ENCODE data around the gene CLK4.
"Not testable (repeated sequence)": the region's sequence is repeated elsewhere in the genome, so short reads cannot be mapped to it uniquely, and the experiment has no call there.

The CLK4 gene

DNA sequence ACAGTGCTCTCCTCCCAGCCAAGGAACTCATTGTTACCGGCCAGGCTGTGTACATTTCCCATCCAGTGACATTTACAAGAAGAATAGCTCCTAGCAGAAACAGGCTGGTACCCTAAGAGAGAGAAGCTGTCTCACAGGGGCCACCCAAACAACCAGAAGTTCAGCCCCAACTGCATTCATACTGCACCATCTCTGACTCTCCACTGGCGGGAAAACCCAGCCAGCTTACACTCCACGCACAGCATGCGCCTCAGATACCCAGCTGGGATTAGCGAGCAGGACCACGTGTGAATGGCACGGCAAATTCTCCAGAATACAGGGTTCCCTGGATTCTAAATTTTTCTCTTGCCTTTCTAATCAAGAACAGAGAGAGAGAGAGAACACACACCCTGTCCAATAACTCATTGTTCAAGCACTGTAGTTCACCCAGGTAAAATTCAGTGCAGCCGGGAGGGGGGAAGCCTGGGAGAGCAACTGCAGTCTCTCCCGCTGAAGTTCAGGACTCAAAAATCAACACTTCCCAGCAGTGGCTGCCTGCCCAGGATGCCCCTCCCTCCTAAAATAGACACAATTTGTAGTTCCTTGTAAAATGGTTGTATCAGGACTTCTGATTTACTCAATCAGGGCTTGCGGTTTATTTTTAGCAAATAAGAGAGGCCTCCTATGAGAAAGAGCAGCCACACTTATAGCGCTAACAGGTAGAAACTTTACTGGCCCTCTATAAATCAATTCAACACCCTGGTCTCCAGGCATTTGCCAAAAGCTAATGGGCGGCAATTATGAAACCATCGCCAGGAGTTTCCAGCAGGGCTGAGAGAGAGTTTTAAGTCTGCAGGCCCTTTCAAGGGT, 38.9 kb downstream of the CLK4 start:
- no peak for DNase-seq (ENCODE audit: low spot score)

DNA sequence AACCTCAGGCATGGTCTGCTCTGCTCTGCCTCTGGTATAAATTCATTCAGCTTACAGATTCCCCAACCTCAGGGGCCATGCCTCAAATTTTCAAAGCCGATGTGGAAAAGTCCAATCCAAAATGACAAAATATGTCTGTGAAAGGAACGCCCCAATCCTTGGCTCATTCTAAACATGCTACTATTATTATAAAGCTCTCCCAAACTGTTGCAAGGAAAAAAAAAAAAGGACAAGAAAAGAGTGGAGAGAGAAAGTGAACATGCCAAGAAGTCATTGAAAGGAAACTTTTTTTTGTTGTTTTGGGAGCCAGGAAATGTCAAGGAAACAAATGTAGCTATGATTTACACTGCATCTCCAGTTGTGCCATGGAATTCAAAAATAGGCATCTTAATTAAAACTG, 40.5 kb downstream of the CLK4 start:
- DNase-seq (ENCODE audit: low spot score), result no peak

DNA sequence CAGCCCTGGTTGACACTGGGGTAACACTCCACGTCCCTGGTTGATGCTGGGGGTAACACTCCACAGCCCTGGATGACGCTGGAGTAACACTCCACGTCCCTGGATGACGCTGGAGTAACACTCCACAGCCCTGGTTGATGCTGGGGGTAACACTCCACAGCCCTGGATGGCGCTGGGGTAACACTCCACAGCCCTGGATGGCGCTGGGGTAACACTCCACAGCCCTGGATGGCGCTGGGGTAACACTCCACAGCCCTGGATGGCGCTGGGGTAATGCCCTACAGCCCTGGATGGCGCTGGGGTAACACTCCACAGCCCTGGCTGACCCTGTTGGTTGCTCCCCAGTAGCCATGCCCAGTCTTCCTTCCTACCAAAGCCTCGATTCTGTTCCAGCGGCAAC, 41.4 kb downstream of the CLK4 start:
- not testable (repeated sequence) for DNase-seq (ENCODE audit: low spot score)

GRCh38 chr5:178583279-178583678, 43.6 kb downstream of the CLK4 start:
- DNase-seq (ENCODE audit: low spot score), result no peak

DNA sequence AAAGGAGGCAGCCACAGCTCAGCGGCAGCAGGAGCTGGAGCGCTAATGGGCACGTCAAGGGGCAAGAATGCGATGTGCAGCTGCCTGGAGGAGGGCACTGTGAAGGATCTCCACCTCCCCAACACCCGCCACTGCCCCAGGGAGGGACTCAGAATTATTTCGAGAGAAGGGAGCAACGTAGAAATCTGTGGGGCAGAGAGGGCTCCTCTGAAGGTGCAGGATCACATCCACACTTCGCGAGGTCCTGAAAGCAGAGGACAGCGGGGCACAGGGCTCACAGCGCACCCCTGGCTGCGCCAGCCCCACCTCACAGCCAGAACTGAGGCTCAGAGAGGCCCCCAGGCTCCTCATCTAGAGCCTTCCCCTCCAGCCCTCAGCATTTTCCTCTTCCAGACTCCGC, 44.6 kb downstream of the CLK4 start:
- DNase-seq (ENCODE audit: low spot score), result no peak

DNA sequence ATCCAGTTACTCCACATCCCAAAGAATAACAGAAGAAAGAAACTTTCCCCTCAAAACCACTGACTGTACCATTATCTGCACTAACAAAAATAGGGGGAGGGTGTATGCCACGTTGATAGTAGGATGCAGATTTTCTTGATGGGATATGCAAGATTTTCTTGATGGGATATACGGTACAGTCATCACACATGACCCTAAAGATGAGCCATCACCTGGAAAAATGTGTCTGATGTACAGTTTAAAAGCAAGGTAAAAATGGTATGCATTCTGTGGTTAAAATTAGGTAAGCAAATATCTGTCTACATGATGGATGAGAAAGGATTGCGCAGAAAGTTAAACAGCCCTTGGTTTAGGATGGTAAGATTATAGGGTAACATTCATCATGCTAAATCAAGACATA, 45.2 kb downstream of the CLK4 start:
- no peak for DNase-seq (ENCODE audit: low spot score)

DNA sequence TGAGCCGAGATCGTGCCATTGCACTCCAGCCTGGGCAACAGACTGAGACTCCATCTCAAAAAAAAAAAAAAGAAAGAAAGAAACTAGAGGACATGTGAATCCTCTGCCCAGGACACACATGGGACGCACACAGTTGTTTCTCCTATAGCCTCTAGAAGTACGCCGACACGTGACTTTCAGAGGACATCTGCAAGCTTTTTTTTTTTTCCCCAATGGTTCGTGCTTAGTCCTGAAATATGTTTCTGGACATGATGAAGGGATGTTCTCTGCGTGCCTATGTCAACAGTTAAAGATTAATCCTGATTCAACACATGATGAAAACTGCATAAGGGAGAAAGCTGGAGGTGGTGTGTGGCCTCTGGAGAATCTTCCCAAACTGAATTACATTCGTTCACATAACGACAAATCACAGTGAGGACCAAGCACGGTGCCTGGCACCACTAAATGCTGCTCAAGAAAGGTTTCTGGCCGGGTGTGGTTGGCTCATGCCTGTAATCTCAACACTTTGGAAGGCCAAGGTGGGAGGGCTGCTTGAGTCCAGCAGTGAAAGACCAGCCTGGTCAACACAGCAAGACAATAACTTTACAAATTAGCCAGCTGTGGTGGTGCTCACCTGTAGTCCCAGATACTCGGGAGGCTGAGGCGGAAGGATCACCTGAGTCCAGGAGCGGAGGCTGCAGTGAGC, 46.4 kb downstream of the CLK4 start:
- DNase-seq (ENCODE audit: low spot score), result no peak

DNA sequence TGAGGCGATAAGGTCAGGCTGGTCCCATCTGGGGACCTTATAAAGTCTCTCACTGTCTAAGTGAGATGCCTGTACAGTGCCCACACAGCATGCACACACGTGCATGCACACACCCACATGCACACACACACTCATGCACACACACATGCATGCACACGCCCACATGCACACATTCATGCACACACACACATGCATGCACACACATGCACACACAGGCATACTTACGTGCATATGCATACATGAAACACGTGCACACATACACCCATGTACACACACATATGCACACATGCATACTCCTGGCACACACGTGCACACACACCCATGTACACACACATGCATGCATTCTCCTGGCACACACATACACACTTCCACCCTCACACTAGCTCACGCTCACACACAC, 48.9 kb downstream of the CLK4 start:
- DNase-seq (ENCODE audit: low spot score), result no peak

GRCh38 chr5:178577376-178577839, 49.4 kb downstream of the CLK4 start:
- DNase-seq (ENCODE audit: low spot score), result no peak

- no peak for DNase-seq (ENCODE audit: low spot score)
Observed at GRCh38 chr5:178576591-178577351, 50.1 kb downstream of the CLK4 start.

DNA sequence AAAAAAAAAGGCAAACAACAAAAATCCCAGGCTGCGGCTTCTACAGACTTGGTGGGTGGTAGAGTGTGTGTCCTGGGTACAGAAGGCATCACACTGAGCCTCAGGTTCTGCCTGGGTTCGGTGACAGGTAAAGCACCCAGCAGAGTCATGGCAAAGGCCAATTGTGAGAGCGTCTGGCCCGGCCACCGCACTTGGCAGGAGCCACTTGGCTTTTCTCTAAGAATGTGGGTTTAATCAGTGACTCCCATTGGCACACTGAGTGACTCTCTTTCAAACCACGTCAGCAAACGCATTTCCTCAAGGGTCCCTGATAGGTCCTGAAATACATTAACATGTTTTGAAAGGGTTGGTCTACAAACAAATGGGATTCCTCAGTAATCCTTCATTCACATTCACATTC, 53.6 kb downstream of the CLK4 start:
- no peak for DNase-seq (ENCODE audit: low spot score)

GRCh38 chr5:178572617-178573016, 54.2 kb downstream of the CLK4 start:
- DNase-seq (ENCODE audit: low spot score), result no peak

DNA sequence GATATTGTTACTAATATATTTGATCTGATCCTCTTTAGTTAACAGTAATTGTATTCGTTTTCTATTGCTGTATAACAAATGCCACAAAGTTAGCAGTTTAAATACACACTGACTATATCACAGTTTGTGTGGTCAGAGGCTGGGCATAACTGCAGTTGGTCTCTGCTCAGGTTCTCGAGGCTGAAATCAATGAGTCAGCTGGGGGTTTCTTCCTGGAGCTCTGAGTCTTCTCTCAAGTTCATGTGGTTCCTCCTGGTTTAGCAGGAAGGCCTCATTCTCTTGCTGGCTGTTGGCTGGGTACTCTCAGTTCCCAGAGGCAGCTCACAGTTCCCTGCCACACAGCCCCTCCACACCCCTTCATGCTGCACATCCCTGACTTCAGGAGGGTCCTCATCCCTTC, 57.4 kb downstream of the CLK4 start:
- no peak for DNase-seq (ENCODE audit: low spot score)

DNA sequence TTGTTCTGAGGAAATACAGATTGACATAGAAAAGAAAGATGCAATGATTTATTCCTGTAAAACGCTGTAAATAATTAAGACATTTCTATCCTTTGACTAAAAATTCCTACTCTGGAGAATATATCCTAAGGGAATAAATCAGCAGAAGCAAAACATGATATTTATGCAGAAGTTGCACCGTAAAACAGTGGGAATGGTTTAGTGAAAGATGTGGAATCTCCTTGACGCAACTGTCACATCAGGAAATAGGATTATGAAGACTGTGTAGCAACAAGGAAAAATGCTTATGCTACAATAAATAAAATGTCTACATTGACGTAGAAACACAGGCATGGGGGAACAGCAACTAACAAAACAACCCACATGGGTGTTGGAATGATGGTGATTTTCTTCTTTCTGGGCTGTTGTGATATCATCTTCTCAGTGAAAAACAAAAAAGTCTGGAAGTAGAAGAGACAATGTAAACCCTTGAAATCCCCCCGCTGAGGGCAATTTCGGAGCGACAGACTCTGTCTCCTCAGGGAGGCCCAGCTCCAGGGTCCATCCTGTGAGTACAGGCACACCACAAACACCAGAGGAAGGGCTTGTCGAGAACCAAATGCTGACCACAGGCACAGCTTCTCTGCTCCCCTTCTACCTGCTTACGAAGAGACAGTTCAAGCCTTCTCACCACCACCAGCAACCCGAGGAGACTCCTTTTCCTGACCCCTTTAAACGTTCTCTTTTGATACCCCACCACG, 61.9 kb downstream of the CLK4 start:
- no peak for DNase-seq (ENCODE audit: low spot score)

DNA sequence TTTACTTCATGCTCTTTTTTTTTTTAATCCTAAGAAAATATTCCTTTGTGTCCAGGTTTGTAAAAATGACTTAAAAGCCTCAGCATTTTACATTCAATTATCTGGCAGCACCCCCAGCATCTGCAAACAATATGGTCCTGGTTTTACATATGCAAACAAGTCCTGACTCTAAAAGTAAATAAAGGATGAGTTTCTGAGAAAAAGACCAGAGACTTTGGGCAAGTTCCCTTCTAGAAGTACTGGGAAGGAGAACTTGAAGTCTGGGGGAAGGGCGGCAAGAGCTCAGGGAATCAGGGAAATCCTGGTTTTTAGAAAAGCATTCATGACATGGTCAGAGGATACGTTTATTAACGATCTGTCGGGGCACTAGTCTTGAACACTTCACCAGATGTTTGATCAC, 62.5 kb downstream of the CLK4 start:
- DNase-seq (ENCODE audit: low spot score), result no peak

DNA sequence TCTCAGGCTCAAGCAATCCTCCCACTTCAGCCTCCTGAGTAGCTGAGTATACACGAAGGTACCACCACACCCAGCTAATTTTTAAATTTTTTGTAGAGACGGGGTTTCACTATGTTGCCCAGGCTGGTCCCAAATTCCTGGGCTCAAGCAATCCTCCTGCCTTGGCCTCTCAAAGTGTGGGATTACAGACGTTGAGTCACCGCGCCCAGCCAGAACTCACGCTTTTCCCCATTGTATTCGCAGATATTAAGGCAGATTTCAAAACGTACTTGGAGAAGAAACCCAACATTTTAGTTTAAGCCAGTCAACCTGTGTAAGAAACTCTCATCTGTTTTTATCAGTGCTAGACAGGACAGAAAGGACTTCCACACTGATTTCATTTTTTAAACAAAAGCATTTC, 63.2 kb downstream of the CLK4 start:
- DNase-seq (ENCODE audit: low spot score), result no peak

- DNase-seq (ENCODE audit: low spot score), result no peak
Observed at GRCh38 chr5:178561746-178562264, 65.0 kb downstream of the CLK4 start.

DNA sequence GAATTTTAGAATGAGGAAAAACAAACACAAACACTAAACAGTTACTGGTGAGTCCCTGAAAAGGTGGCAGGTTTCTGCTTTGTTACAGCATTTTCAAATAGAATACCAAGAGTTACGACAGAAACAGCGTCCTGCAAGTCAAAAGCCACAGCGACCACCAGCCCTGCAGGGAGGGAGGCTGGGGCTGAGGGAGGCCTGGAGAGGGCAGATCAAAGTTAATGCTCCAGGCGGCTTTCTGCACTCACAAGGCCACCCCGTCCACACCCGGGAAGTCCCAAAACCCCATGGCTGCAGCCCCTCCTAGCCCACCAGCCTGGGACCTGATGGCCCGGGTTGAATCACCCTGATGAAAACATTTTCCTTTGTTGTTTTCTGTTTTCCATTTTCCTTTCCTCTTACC, 65.9 kb downstream of the CLK4 start:
- DNase-seq (ENCODE audit: low spot score), result no peak

GRCh38 chr5:178557416-178557815, 69.4 kb downstream of the CLK4 start:
- DNase-seq (ENCODE audit: low spot score), result no peak

DNA sequence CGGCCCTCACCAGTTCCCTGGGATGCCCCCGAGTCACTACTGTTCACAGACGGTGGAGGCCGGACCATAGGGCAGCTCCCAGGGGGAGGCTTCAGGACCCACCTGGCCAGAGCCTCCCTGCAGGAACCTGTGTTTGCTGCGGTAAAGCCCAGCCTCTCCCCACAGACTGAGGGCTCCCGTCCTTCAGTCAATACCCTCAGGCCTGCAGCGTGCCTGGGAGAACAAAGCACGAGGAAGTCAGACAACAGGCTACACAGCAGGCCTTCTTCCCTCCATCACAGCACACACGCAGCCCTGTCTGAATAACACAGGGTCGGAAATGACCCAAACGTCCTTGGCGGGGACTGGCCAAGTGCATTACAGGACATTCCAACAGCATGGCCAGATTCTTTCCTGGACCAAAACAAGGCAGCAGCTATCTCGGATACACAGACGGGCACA, 71.1 kb downstream of the CLK4 start:
- no peak for DNase-seq (ENCODE audit: low spot score)

- DNase-seq (ENCODE audit: low spot score), result no peak
Observed at GRCh38 chr5:178555005-178555404, 71.8 kb downstream of the CLK4 start.

GRCh38 chr5:178554311-178554710, 72.5 kb downstream of the CLK4 start:
- DNase-seq (ENCODE audit: low spot score), result no peak
